Measurements from ENCODE around the gene CFAP90.

Gene CFAP90

DNA sequence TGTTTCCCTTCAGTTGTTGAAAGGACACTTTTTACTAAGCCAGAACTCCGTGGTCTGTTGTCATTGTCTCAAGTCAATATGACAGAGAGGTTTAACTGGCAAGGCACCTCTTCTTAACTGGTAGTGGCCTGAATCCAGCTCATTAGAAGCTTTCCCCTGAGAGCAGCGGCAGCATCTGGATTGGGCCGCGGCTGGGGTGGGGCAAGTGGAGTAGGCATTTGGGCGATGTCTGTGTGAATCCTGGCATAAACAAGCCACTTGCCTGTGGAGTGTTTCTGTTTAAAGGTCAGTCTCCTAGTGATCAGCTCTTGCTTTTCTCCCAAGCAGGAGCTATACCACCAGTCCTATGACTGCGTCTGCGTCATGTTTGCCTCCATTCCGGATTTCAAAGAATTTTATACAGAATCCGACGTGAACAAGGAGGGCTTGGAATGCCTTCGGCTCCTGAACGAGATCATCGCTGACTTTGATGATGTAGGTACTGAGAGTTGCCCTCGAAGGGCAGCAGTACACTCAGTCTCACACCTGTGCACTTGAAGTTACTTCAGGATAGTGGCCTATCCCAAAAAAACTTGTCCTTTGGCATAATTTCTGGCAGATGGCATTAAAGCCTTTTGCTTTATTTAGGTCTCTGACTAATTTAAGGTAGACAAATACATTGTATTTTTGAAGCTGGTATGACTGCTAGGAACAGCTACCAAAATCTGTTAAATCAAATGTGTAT, 48.9 kb downstream of the CFAP90 start:
- no peak for TF ChIP-seq CTCF (IDR thresholded peaks at IDR 0.05; ENCODE audit: low read depth, low read length)
- no peak for DNase-seq (ENCODE audit: extremely low read depth, low read depth)

GRCh38 chr5:7795306-7795705, 55.6 kb downstream of the CFAP90 start:
- DNase-seq (ENCODE audit: extremely low read depth, low read depth): no peak
- TF ChIP-seq CTCF (IDR thresholded peaks at IDR 0.05; ENCODE audit: low read depth, low read length): no peak

DNA sequence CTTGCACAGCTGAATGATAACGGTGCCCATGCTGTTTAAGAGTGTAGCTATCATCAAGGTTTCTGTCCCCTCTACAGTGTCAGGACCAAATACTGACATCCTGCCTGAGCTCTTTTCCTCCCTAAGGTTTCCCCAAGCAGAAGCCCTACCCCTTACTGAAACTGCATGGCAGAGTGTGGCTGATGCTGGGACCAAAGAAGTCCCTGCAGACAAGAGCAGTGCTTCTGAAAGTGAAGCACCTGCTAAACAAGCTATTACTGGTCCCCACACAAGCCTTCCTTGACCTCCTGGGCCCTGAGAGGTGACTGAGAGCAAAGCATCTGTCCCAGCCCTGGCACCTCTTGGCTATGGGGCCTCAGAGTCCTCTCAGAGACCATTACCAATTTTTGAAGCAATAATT, 56.1 kb downstream of the CFAP90 start:
- no peak for DNase-seq (ENCODE audit: extremely low read depth, low read depth)
- TF ChIP-seq CTCF (IDR thresholded peaks at IDR 0.05; ENCODE audit: low read depth, low read length): no peak

GRCh38 chr5:7794311-7794710, 56.6 kb downstream of the CFAP90 start:
- no peak for DNase-seq (ENCODE audit: extremely low read depth, low read depth)
- TF ChIP-seq CTCF (IDR thresholded peaks at IDR 0.05; ENCODE audit: low read depth, low read length): no peak

GRCh38 chr5:7793895-7794294, 57.0 kb downstream of the CFAP90 start:
- no peak for DNase-seq (ENCODE audit: extremely low read depth, low read depth)
- no peak for TF ChIP-seq CTCF (IDR thresholded peaks at IDR 0.05; ENCODE audit: low read depth, low read length)

DNA sequence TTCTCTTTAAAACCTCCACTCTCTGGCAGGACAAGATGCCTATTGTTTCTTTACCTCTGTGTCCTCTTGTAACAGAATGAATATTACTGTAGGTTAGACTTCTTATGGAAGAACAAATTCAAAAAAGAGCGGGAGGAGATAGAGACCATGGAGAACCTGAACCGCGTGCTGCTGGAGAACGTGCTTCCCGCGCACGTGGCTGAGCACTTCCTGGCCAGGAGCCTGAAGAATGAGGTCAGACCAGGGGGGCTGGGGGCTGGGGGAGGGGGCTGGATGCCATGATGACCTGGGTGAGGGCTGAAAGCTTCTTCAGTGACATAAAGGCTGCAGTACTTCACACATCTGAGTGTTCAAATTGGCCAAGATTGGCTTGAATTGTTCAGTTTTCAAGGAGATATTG, 61.4 kb downstream of the CFAP90 start:
- TF ChIP-seq CTCF (IDR thresholded peaks at IDR 0.05; ENCODE audit: low read depth, low read length): no peak
- no peak for DNase-seq (ENCODE audit: extremely low read depth, low read depth)

DNA sequence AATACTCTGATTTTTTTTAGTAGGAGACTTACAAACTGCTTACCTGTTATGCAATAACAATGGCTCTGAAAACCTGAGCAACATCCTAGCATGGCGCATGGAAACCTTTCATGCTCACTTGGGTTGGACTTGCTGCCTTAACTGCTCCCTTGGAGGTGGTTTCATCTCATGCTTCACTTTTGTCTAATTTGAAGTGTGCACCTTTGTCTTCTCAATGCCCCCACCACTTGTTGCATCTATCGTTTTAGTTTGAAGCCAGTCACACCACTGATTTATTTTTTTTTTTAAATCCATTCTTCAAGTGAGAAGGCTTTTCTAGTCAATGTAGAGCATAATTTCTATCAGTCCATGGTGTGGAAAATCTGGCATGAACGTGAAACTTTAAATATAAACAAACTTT, 63.2 kb downstream of the CFAP90 start:
- TF ChIP-seq CTCF (IDR thresholded peaks at IDR 0.05; ENCODE audit: low read depth, low read length): no peak
- DNase-seq (ENCODE audit: extremely low read depth, low read depth): no peak
